ENCODE data around the gene C3orf52. TPM values are rescaled to one million over a fixed set of nuclear protein-coding genes. Genes with fewer than 3 reads are reported as not detected.

C3orf52 gene
- total RNA-seq, 1 experiment from 2014 or later: 3.0 TPM

DNA sequence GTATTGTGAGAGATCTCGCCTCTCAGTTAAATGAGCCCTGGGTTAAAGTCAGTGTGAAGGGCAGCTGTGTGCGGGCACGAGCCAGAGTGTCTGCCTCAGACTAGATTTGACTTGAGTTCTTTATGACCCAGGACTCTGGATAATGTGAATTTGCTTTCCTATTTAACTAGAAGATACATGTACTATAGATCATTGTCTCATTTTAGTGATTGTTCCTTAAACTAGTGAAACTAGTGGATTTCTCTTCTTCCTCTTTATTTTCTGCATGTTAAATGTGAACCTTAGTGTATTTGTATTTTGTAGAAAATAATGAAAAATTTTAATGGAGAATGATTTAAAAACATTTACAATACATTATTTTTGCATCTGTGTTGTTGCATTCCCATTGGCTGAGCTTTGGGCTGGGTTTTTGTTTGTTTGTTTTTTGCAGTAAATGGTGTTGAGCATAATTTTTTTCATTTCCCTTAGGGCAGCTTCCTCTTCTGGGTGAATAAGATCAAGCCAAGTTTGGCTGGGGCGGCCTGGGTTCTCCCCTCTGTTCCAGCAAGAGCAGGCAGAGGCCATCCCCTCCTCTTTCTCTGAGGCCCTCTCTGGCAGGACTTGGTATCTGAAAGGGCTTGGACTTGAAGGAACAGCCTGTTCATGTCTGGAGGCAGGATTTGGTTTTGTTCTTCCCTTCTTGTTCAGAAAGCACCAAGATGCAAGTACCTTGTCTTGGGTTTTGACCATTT is 31.8 kb downstream of the C3orf52 start:
- DNase-seq (ENCODE audit: low spot score): no peak

DNA sequence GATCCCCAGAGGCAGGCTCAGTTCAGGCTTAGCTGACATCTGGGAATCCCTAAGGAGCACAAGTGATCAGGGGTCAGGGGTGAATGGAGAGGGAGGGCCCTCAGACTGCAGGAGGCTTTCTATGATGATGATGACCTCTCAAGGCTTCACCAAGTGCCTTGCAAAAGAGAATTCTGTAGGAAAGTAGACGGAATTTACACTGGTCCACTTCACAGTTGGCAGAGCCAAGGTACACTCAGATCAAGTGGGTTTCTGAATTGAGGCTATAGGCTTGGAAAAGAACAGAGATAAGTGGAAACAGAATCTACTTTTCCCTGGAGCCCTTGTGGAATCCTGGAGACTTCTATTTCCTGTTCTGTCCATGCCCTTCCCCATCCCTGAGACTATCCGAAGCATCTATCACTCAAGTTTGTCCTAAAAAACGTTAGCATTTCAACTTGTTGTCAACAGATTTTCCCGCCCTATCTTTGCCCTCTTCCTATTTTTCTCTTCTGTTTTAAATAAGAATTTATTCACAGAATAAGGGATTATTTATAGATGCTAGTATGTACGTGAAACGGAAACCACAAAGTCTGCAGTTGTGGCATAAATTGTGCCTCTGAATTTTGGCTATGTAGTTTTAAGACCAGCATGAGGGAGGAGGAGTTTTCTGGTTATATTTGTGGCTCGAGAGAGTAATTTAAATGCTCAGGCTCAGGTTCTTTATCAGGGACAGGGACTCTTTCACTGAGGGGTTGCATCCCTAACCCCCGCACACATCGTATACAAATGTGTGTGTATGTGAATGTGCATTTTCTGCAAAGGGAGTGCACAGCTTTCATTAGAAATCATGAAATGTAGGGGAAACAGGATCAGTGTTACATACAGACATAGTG is 34.0 kb downstream of the C3orf52 start:
- no peak for DNase-seq (ENCODE audit: low spot score)

DNA sequence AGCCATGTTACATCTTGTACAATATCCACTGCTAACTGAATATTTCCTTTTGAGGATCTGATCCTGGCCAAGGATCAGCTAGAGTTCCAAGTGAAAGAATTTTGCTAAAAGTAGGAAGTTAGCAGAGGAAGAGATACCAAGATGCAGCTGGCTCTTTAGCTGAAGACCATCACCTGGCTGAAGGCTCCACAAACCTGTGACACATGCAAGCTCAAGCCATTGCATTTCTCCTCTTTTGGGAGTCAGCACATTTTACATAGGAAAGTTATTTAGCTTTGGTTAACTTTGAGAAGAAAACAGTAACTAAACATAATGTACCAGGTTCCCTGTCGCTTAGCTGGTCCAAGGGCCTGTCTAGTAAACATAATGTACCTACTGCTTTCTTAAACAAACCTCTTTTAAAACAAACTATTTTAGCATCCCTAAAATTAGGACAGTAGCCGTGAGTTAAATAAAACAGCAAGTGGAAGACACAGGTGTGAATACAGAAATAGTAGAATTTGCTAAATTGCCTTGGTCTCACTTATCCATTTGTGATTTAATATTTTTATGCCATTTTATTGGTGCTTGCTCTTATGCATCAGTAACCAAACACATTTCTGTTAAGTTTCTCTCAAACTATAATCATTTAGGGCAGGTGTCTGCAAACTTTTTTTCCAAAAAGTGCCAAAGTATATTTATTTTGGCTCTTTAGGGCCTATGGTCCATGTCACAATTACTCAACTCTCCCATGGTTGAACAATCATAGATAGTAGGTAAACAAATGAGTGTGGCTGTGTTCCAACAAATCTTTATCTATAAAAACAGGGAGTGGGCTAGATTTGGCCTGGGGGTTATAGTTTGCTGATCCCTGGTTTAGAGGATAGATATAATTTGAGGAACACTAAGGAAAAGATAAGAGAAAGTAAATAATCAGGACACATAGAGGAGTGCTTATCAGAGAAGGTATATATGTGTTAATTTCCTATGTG is 35.7 kb downstream of the C3orf52 start:
- DNase-seq (ENCODE audit: low spot score): no peak

DNA sequence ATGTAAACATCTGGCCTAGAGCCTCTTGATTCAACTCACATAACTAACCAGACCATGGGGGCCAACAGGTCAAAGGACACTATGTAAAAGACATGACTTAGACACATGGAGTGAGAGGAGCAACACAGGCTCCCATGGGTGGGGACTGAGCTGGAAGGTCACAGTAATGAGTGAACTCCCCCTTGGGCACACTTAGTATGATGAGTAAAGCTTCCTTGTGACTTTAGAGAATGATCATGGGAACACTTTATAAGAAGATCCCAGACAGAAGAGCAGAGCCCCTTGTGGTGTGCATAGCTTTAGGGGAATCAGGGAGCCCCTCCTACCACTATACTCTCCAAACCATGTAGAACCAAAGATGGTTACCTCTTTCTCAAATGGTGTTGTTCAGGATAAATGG is 36.7 kb downstream of the C3orf52 start:
- DNase-seq (ENCODE audit: low spot score): no peak

DNA sequence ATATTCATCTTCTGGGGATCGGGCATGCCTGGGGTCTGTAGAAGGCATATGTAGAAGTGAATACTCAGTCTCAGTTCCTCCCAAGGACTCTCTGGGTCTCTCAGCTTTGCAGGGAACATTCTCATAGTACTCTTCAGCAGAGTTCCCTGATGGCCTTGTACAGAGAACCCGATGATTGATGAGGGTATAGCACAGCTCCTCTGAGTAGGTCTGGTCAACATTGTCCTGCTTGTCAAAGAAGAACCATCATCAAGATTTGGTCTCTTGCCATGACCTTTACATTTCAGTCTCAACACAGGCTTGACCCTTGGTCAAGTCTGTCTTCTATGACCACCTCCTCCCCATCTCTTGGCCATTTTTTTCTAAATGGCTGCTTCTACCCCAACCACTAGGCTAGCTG is 37.4 kb downstream of the C3orf52 start:
- DNase-seq (ENCODE audit: low spot score): no peak

DNA sequence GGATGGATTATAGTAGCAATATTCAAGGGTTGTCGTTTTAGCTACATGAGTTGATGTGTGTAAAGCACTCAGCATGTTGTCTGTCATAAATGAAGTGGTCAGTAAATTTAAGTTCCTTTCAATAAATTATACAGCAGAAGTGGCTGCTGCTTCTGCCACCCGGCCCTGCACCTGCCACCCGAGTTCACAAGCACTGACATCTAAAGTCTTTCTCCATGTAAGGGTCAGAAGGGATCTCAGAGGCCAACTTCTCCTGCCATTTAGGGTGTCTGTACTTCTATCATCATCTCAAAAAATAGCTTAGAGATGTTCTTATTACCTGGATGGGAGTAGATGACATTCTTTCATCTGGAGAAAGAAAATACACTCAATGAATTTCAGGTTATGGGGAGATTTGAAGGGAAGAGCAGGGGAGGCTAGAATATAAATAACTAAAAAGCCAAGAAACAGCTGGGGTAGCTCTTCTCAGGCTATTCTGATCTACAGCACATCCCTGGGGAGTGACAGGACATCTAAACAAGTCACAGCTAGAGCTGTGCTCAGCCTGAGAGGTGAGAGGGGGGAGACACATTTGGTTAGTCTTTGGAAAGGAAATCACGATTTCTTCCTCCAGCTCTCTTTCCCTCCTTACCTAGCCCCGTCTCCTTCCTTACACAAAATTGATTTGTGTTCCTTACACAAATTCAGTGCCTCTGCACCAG is 38.9 kb downstream of the C3orf52 start:
- DNase-seq (ENCODE audit: low spot score): no peak

DNA sequence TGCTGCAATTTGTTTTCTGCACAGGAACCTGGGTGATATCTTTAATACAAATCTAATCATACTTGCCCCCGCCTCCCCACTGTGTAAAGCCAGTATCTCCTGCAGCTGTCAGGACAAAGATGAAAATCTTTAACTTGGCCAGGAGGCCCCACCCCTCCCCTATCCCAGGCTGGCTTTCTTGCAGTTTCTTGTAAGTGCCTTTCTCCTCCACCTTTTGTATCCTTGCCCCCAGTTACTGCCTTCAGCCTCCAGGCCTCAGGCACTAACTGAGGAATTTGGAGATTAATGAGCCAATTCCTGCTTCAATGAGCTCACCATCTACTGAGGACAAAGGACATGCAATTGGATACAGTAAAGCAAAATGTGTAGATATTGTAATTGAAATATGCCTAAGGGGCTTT is 40.3 kb downstream of the C3orf52 start:
- DNase-seq (ENCODE audit: low spot score): no peak

DNA sequence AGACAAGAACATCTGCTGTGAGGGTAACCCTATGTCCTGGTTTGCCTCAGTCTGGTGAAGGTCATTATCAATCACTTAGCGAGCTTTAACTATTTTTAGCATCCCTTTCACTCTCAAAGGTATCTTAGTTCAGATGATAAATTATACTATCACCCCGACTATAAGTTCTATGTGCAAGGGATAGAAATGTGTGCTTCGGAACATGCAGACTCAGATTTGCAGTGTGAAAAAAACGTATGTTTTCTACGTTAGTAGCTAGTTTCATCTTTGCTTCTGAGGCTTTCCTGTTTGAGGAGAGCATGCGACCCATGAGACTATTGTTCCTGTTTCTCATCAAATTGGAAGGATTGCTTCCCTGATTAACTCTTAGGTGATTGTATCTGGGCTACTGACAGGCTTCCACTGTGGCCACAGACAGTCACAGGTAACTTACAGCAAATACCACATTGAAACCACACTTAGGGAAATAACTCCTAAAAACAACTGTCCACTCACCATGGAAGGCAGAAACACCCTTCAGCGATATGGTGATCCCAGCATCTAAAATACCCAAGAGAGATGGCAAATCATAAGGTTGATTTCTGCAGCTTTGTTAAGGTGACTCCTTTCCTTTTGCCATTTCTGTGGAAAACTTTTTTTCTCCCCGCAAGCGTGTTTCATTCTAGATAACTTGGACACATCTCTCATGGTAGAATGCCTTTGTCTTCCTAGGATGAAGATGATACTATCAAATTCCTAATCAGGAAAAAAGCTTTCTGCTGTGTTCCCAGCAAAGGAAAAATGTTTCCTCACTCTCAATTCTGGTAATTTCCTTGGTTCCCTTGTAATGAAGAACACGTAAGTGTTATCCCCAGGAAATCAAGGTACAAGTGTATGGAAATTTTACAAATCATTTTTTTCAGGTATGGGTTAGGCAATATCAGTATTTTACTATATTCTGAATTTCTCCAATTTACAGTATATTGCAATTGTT is 41.6 kb downstream of the C3orf52 start:
- DNase-seq (ENCODE audit: low spot score): no peak

DNA sequence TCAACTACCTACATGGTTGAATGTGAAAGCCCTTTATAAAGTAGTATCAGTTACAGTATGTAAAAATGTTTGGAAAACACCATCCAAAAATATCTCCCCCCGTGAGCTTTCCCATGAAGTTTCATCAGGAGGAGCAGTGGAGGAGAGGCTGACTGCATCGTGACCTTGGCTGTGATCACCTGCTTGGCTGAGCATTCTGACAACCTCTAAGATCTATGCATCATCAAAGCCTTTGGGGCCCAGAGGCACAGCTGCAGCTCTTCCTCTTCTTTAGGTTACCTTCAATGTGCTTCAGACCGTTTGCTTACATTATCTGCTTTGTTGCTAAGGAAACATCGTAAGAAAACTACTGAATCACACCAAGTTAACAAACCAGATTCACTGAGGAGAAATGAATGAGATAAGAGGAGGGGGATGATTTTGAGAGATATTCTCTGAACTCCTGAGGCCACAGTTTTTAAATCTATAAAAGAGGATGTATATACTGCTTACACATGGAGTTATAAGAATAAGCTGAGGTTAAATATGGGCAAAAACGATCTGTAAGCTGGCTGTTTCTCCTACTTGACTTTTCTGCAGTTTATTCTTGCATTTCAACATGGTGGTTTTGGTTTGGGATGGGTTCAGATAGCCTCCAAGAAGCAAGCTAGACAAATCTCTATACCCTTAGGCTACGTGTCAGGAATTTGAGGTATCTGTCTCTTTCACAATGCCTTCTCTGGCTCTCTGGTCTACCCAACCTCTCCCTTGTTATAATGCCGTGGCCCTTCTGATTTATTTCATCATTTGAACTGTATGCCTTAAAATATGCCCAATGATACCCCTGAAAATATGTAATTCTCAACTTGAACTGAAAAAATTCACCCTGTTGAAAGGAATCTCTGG is 42.9 kb downstream of the C3orf52 start:
- DNase-seq (ENCODE audit: low spot score): no peak

DNA sequence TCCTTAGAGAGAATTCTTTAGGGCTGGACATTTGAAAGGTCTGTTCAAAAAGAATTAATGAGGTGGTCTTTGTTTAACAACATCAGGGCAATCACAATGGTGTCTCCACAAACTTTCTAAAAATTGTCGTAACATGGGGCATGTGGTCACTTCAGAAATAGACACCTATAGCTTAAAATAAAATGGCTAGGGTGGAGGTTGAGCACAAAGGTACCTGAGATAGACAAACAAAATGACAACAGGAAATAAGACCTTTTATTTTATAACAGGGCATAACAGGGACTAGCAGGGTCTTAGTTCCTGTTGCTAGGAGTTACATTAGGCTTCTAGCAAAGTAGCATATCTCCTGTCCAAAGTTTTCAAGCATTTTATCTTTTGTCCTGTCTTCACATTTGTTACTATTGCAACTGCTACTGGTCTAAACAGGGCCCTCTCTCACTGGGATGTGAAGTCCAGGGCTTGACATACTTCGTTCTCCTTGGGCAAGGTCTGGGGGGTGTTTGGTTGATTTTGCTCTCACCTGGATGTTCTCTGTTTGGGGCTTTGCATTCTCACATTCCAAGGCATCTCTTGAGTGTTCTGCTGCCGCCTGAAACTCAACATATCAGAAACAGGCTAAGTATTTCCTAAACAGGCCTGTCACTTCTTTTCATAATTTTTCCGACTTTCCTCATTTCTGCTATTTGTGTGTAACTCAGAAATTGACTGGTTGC is 43.9 kb downstream of the C3orf52 start:
- DNase-seq (ENCODE audit: low spot score): no peak

DNA sequence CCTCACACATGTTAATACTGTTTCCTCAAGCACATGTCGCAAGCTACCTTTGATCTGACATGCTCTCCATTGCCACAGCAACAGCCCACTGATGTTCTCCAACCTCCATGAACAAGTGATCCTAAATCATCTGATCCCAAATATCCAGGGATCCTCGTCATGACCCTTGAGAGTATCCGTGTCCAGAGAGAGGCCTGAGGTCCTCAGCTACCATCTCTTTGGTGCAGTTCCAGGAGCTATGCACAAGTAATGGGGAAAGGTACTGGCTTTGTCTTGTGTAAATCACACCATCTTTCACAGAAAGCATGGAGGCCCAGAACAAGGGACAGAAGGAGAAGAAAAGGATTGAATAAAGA is 44.4 kb downstream of the C3orf52 start:
- no peak for DNase-seq (ENCODE audit: low spot score)

DNA sequence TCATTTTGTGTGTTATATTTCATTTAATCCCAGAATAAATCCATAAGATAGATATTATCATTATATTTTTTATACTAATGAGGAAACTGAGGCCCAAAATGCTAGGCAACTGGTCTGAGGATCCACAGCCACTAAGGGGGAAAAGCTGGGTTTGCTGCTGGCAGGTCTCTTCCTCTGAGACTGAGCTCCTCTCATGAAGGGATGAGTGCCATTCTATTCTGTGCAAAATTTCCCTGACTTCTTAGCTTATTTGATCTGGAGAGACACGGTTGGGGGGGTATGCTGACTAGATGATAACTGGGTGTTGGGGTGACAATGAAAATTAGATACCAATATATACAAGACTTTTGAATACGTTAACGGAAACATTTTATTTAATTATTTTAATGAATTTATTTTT is 44.9 kb downstream of the C3orf52 start:
- DNase-seq (ENCODE audit: low spot score): no peak

DNA sequence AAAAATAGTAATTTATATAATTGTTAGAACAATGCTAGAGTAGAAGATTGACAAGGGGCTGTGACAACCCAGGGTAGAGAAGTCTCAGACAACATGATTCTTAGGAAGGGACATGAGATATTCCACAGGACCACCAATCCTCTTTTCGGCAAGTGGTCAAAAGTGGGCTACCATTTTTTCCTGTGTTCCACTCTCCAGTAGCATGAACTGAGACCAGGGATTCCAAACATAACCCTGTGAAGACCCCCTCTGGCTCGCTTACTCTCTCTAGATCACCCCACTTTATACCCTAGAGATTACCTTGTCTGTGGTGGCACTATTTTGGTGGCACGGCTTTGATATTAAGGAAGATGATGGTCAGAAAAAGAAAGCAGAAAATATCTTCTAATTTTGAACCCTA is 45.9 kb downstream of the C3orf52 start:
- no peak for DNase-seq (ENCODE audit: low spot score)

DNA sequence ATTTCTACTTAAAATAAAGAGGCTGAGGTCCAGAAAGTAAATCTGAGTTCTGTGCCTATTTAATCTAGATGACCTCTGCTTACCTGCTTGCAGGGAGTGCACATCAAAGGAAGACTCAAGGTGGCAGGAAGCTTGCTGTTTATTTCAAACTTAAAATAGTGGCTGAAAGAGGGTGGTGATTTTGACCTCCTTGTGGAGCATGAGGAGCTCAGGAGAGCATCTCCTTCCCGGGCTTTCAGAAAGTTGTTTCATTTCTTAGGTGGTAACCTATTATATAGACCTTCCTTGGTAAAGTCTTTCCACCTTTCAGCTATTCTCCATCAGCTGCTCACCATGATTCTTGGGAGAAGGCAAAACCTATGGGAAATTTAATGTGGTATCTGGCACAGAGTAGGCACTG is 46.4 kb downstream of the C3orf52 start:
- DNase-seq (ENCODE audit: low spot score): no peak

DNA sequence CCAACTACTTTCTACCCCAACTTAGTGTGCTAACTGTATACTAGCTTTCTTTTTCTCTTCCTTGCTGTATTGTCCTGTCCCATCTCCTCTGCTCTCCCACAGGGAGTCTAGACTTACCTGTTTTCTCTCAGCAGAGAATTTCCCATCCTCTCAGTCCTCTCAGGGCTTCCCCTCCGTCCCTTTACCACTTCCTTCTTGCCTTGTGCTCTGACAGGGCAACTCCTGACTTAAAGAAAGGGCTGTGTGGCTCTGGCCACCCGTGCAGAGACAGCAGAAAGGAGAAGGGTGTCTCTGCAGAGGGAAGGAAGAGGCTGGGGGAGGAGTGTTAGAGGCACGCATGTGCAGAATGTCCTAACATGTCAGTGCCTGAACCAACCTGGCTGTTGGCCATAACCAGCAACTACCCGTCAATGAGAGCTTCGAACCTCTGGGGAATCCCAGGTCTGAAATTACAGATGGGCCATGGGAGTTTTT is 46.8 kb downstream of the C3orf52 start, which contains the start of gene GCSAM:
Gene GCSAM (minus strand): TSS at position 274 of the 474 bp plus-strand sequence. CDS start 128 bp downstream, at position 146.
- DNase-seq (ENCODE audit: low spot score): no peak

DNA sequence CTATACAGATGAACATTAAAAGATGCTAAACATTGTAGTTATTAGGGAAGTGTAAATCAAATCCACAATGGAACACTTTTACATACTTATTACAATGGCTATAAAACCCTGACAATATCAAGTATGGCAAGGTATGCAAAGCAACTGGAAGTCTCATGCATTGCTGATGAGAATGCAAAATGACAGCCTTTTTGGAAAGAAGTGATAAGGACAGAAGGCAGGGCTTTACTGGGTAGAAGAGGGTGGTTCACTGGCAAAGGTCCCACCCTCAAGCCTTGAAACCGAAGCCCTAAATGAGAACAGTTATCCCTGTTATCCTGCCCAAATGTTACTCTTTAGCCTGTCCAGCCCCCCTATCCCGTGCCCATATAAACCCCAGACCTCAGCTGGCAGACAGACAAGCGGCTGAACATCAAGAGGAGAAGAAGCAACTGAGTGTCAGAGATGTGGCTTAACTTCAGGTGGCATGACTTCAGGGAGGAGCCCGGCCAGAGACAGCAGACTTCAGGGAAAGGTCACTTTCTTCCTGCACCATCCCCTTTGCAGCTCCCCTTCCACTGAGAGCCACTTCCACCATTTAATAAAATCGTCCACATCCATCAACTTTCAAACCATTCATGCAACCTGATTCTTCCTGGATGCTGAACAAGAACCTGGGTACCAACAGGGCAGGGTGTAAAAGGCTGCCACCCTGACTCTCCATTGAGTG is 47.6 kb downstream of the C3orf52 start:
- no peak for DNase-seq (ENCODE audit: low spot score)

DNA sequence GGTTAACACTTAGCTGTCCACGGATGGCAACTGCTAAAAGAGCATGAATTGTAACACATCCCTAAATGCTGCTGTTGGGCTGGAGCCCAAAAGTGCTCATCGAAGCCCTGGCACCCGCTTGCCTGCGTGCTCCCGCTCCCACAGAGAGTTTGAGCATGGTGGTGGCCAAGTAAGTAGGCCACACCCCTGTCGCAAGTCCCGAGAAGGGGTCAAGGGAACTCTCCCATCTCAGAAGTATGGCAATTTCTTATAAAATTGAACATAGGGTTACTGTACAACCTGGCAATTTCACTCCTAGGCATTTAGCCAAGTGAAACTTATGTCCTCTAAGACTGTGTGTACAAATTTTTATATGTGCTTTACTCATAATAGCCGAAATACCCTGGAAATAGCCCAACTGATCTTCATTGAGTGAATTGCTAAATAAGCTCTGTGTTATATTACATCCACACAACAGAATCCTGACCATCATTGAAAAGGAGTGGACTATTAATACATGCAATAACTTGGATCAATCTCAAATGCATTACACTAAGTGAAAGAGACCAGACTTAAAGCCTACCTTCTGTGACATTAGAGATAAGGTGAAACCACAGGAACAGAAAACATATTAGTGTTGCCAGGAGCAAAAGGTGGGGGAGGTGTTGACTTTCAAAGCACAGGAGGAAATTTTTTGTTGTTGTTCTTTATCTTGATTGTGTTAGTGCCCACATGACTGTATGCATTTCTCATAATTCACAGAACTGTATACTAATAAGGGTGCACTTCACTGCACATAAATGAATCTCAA is 48.3 kb downstream of the C3orf52 start:
- DNase-seq (ENCODE audit: low spot score): no peak
